Pancreas (tissue), 10 donors: ENCODE data around the gene CDCA4. TPM values are rescaled to one million over a fixed set of nuclear protein-coding genes. Genes with fewer than 3 reads are reported as not detected.

Source experiments
- ATAC-seq, 4 donors: fragments of 200-7000 bp; cut with Tn5 transposase; one replicate each; pipeline versions ENCODE4 v1.8.0 to v1.9.1; 2020; ENCODE audit warnings: mild to moderate bottlenecking in 4 of 4, moderate library complexity in 4 of 4
- DNase-seq, 6 donors: peaks; one replicate each; pipeline ENCODE4 v3.0.0-alpha.2; 2020
- FAIRE-seq: peaks from 2 replicates; lab custom pipeline; 2012; peaks lifted over from hg19 to GRCh38; lab: Jason Lieb, UNC
- H3K27ac ChIP-seq, 4 donors: fragments of 200-600 bp; sonication (generic); 1 replicate in 3 of 4; 2 replicates in 1 of 4; pipeline versions ENCODE4 v1.5.0 to v1.8.0; 2020
- H3K27me3 ChIP-seq, 4 donors: fragments of 200-600 bp; one replicate each; pipeline ENCODE4 v1.8.0; 2021
- H3K36me3 ChIP-seq, 3 donors: fragments of 200-600 bp; sonication (generic) in 1 of 3; one replicate each; pipeline versions ENCODE4 v1.5.0 to v1.8.0; 2020 to 2021
- H3K4me1 ChIP-seq, 3 donors: fragments of 200-600 bp; one replicate each; pipeline ENCODE4 v1.8.0; 2021
- H3K4me3 ChIP-seq, 4 donors: fragments of 200-600 bp; sonication (generic) in 2 of 4; one replicate each; pipeline versions ENCODE4 v1.5.0 to v1.8.0; 2020 to 2021
- H3K9me3 ChIP-seq, 4 donors: fragments of 200-600 bp; one replicate each; pipeline ENCODE4 v1.8.0; 2021
- CTCF ChIP-seq, 4 donors: fragments of 200-600 bp; sonication (generic) in 3 of 4; IDR thresholded peaks; one replicate each; pipeline versions ENCODE4 v1.5.0 to v1.8.0; 2021; ENCODE audit warnings: antibody characterized with exemption in 4 of 4
- WGBS, 2 donors: extraction: QIAGEN DNeasy Blood & Tissue Kit; methylation state at CpG; one replicate each; pipeline ENCODE4 v1.1.7; 2013; 5-methylcytosine and 5-hydroxymethylcytosine counted together
- intact Hi-C, 3 donors: fragments of 100-400 bp; cut with DNase I; formaldehyde crosslinking; loops; one replicate each; pipeline versions ENCODE4 v1.11.1 to v1.14.2; 2022
- polyA plus RNA-seq, 2 donors: library from polyadenylated mRNA; stranded (reverse); fragments of 200-250 nt; gene quantifications; one replicate each; pipeline ENCODE4 v1.2.3, GENCODE V29; 2013
- total RNA-seq, 6 donors: library from RNA; stranded (reverse); fragmentation: NEBNext Ultra II Directional in 4 of 6; extraction: Animal tissue kit (Norgen Biotek cat#: 25700) in 4 of 6; gene quantifications; one replicate each; pipeline versions ENCODE4 v1.2.1 to v1.2.4, GENCODE V29; 2021 to 2023
- donor health status: healthy with polysubstance abuse.
- donor health status: DM: no; HTN: no; CAD: no; lungs with moderate emphysema.
- donor health status: DM: no; HTN: no; CAD: no.
- donor health status: control.
- donor health status: control.
- donor health status: Bipolar disorder and iron deficiency.
- donor health status: DM: yes; HTN: yes; CAD: no.
- donor health status: DM: no; HTN: no; CAD: no.
- donor health status: DM: no; HTN: no; CAD: no.
- donor health status: DM: yes; HTN: yes; CAD: no.

Gene CDCA4
- total and polyA plus RNA-seq, 8 donors, result 1.2 to 3.5 (median 2.7) TPM

- TF ChIP-seq CTCF (IDR thresholded peaks at IDR 0.05), result no peak
- H3K36me3 ChIP-seq, result peaks cover 0 to 14% (median 5%) of the 10 kb centered on the region in 3 donors
- peak in 1 of 6 donors; percentile 20 for DNase-seq
- intact Hi-C loops, result no loop called here
- ATAC-seq, result no peak
- no peaks in the 10 kb centered on the region for H3K27me3 ChIP-seq
- no peaks in the 10 kb centered on the region for H3K4me1 ChIP-seq
- no peak for FAIRE-seq
- WGBS, 2 donors, result 88 to 92% methylated on average over 22 of the region's 22 CpGs
- H3K9me3 ChIP-seq, result no peaks in the 10 kb centered on the region
- no peak overlapping the region for H3K4me3 ChIP-seq
- no peak overlapping the region for H3K27ac ChIP-seq
Measured at GRCh38 chr14:104993808-104994591, 26.9 kb downstream of the CDCA4 start.

GRCh38 chr14:104993306-104993705, 27.6 kb downstream of the CDCA4 start:
- no peak for TF ChIP-seq CTCF (IDR thresholded peaks at IDR 0.05)
- Histone ChIP-seq H3K4me1 (no peaks in the 10 kb centered on the region), H3K36me3 (peaks cover 0 to 14% (median 5%) of the 10 kb centered on the region in 3 donors), H3K4me3 (no peak overlapping the region), H3K9me3 (no peaks in the 10 kb centered on the region), H3K27ac (no peak overlapping the region), H3K27me3 (no peaks in the 10 kb centered on the region)
- FAIRE-seq (no peak), DNase-seq (peak in 1 of 6 donors; percentile 4), ATAC-seq (no peak)
- intact Hi-C loops, result no loop called here
- WGBS, 2 donors, result 94 to 95% methylated on average over 12 of the region's 12 CpGs

- no peak for TF ChIP-seq CTCF (IDR thresholded peaks at IDR 0.05)
- Histone ChIP-seq H3K9me3 (no peaks in the 10 kb centered on the region), H3K4me1 (no peaks in the 10 kb centered on the region), H3K27me3 (no peaks in the 10 kb centered on the region), H3K4me3 (no peak overlapping the region), H3K36me3 (peaks cover 0 to 14% (median 5%) of the 10 kb centered on the region in 3 donors), H3K27ac (no peak overlapping the region)
- WGBS, 2 donors, result 95 to 98% methylated on average over 11 of the region's 11 CpGs
- ATAC-seq (no peak), FAIRE-seq (no peak), DNase-seq (peak in 1 of 6 donors; percentile 7)
- intact Hi-C loops, result no loop called here
Measured at GRCh38 chr14:104992501-104992900, 28.4 kb downstream of the CDCA4 start.

DNA sequence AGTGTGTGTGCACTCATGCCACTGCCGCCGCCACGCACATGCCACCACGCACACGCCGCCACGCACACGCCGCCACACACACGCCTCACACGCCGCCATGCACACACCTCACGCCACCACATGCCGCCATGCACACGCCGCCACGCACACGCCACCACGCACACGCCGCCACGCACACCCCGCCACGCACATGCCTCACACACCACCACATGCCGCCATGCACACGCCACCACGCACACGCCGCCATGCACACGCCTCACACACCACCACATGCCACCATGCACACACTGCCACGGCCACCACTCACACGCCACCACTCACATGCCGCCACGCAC, 29.0 kb downstream of the CDCA4 start:
- ATAC-seq (no peak), FAIRE-seq (no peak), DNase-seq (peak in 1 of 6 donors; percentile 7)
- Histone ChIP-seq H3K27ac (no peak overlapping the region), H3K4me3 (no peak overlapping the region), H3K36me3 (peaks cover 0 to 14% (median 5%) of the 10 kb centered on the region in 3 donors), H3K9me3 (no peaks in the 10 kb centered on the region), H3K27me3 (no peaks in the 10 kb centered on the region), H3K4me1 (peaks cover 0 to 2% (median 2%) of the 10 kb centered on the region in 3 donors)
- no peak for TF ChIP-seq CTCF (IDR thresholded peaks at IDR 0.05)
- intact Hi-C loops, result no loop called here
- WGBS, 2 donors, result 96 to 99% methylated on average over 34 of the region's 34 CpGs

DNA sequence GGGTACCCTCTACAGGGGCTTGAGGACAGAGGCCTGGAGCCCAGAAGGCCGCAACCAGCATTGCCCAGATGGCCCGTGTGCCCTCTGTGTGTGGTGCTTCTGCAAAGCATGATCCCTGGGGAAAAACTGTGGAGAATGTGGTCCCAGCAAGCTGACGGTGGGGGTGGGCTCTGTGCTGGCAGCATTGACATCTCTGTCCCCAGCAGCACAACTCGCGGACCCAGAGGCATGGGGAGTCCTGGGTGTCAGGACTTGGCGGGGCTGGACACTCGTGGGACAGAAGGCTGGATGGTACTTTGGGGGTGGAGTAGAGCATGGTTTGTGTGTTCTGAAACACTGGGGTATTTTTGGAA, 31.0 kb downstream of the CDCA4 start:
- Histone ChIP-seq H3K36me3 (peaks cover 0 to 14% (median 5%) of the 10 kb centered on the region in 3 donors), H3K4me3 (no peak overlapping the region), H3K9me3 (no peaks in the 10 kb centered on the region), H3K4me1 (peaks cover 0 to 8% (median 5%) of the 10 kb centered on the region in 3 donors), H3K27me3 (no peaks in the 10 kb centered on the region), H3K27ac (no peak overlapping the region)
- intact Hi-C loops, result no loop called here
- ATAC-seq (no peak), FAIRE-seq (no peak), DNase-seq (peak in 2 of 6 donors; percentile 29 to 47)
- no peak for TF ChIP-seq CTCF (IDR thresholded peaks at IDR 0.05)
- whole genome bisulfite sequencing, 2 donors, result 85 to 90% methylated on average over 7 of the region's 7 CpGs
